NCI-H1694 (cell line): Measurements from ENCODE around the gene TMEM207.
A peak's percentile ranks its signal among the peaks of the same experiment; 100 is the strongest.

ENCODE experiments used
- DNase-seq: peaks from one replicate; lab custom pipeline; 2025; lab: John Stamatoyannopoulos, UW

Gene TMEM207

GRCh38 chr3:190444006-190444405, 5.7 kb downstream of the TMEM207 start:
- no peak for DNase-seq

- DNase-seq, result no peak
These were observed 6.4 kb downstream of the TMEM207 start for GRCh38 chr3:190443257-190443656.

GRCh38 chr3:190442240-190442639, 7.5 kb downstream of the TMEM207 start:
- DNase-seq, result no peak

- DNase-seq, result no peak
These were observed 13.4 kb downstream of the TMEM207 start for GRCh38 chr3:190436331-190436730.

GRCh38 chr3:190435618-190436017, 14.1 kb downstream of the TMEM207 start:
- DNase-seq, result no peak

GRCh38 chr3:190433626-190434025, 16.1 kb downstream of the TMEM207 start:
- no peak for DNase-seq

- DNase-seq, result no peak
These were observed 17.5 kb downstream of the TMEM207 start for GRCh38 chr3:190432216-190432615.

- DNase-seq, result no peak
These were observed 18.8 kb downstream of the TMEM207 start for GRCh38 chr3:190430906-190431305.

GRCh38 chr3:190429681-190430080, 20.0 kb downstream of the TMEM207 start:
- DNase-seq, result no peak

- no peak for DNase-seq
These were observed 22.7 kb downstream of the TMEM207 start for GRCh38 chr3:190426806-190427507.

GRCh38 chr3:190425833-190426232, 23.9 kb downstream of the TMEM207 start:
- no peak for DNase-seq

- DNase-seq, result peak; percentile 32
These were observed 24.9 kb downstream of the TMEM207 start for GRCh38 chr3:190424478-190425439.

- DNase-seq, result no peak
These were observed 25.6 kb downstream of the TMEM207 start for GRCh38 chr3:190424108-190424477.

- no peak for DNase-seq
These were observed 35.4 kb downstream of the TMEM207 start for GRCh38 chr3:190414297-190414696.

GRCh38 chr3:190404715-190405114, 45.0 kb downstream of the TMEM207 start:
- DNase-seq, result no peak

- no peak for DNase-seq
These were observed 47.7 kb downstream of the TMEM207 start for GRCh38 chr3:190401963-190402362.

GRCh38 chr3:190399677-190400076, 50.0 kb downstream of the TMEM207 start:
- no peak for DNase-seq

GRCh38 chr3:190397889-190398288, 51.8 kb downstream of the TMEM207 start:
- DNase-seq, result no peak

GRCh38 chr3:190396001-190396400, 53.7 kb downstream of the TMEM207 start:
- no peak for DNase-seq

GRCh38 chr3:190388703-190389102, 61.0 kb downstream of the TMEM207 start:
- DNase-seq, result no peak

GRCh38 chr3:190387578-190388213, 62.0 kb downstream of the TMEM207 start, which contains the start of gene CLDN16:
TSS of gene CLDN16 (plus strand) at chr3:190388163. CDS start at chr3:190388330, 167 bp downstream.
- no peak for DNase-seq
